ENCODE data around the gene JAG1.

JAG1 gene

DNA sequence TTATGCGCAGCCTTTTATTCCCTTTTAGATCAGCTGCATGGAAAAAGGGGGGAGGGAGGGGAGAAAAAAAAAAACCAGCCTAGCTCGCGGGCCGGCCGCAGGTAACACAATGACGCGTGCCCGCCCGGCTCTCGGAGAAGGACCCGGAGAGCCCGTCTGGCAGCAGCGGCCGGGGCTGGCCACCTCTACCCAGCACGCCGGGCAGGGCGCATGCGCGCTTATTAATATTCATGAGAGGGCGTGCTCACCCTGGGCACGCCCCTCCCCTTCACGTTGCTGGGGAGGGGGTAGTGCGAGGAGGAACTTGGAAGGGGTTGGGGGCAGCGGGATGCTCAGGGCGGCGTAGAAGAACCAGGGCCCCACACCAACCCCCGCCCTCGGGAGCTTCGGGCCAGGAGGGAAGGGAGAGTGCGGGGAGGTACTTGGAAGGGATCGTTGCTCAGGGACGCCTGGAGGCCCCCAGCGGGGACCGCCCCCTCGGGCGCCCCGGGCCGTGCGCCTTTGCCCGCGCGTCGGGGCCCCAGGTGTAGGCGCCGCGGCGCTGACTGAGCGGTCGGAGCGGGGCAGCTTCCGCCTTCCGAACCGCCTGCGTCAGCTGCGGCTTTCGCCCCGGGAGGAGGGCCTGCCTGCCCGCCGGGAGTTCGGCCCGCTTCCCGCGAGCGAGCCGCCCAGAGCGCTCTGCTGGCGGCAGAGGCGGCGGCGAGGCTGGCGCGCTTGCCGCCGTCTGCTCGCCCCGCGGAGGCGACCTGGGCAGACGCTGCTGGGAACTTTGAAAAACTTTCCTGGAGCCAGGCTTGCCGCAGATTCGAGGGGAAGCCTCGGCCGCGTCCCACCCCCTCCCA, at the start of gene JAG1:
JAG1 (minus strand) TSS at position 158 of the 842 bp plus-strand sequence. CDS start 469 bp downstream, outside the sequence.
- peak; percentile 78 to 88 for DNase-seq

DNA sequence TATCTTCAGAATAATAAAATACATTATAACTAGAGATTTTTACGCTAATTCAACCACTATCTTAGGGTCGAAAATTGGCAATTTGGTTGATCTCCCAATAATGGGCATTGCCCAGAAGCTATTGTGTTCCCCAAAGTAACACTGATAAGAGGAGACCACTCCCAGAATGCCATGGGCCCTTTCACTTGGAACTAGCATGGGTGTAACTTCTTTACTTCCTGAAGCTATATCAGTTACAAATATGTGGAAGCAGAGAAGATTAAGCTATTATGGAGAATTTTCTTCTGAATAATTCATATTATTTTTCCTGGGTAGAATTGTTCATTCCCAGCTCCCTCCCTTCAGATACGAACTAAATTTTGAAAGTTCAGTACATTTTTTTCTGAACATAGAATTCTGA, 48.2 kb upstream of the JAG1 start:
- DNase-seq = no peak

DNA sequence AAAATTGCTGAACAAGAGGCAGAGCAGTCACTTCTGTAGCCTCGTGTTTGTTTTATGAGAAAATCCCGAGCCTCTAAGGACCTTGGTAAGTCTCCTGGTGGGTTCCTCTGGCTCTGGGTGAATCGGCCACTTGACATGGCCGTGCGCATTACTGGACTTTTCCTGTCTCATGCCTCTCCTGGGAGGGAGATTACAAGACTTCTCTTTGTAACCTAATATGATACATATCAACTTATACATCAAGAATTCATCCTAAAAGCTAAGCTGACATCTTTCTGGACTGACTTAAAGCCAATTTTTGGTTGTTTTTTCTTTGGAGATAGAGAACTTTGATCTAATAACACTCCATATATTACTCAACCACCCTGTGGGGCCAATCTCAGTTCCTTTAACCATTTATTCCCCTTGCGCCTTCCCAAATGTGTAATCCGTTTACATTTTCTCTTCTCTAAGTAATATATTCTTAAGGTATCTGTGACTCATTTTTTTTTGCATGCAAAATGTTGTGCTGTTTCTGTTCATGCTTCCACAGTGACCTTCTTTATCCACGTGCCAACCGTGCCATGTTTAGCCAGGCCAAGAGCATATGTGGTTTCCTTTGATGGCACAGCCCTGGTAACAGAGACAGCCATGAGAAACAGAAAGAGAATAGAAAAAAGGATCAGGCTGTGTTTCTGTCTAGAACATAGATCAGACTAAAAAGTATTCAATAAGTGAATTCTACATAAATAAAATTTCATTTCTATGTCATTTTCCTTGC, 47.5 kb upstream of the JAG1 start:
- DNase-seq = no peak

DNA sequence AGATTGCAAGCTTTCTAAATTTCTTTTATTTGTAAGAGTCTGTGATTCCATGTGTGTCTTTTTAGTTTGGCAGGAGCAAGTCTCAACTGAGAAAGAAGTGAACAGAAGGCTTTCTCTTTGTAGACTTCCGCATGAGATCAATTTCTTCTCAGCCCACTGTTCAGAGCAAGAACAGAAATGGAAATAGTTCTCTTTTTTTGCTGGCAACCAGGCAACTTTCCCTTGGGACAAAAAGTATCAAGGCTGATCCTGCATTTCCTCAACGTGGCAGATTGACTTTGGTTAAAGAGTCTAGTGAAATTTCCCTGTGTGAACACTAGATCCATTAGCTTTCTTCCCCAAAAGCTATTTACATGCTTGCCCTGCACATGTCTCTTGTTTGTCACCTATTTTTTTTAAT, 46.8 kb upstream of the JAG1 start:
- no peak for DNase-seq

GRCh38 chr20:10719740-10720385, 46.1 kb upstream of the JAG1 start:
- no peak for DNase-seq

- no peak for DNase-seq
Observed at GRCh38 chr20:10718661-10719060, 44.9 kb upstream of the JAG1 start.

GRCh38 chr20:10716855-10717254, 43.1 kb upstream of the JAG1 start:
- no peak for DNase-seq

GRCh38 chr20:10715035-10715434, 41.2 kb upstream of the JAG1 start:
- DNase-seq = no peak

GRCh38 chr20:10714236-10714975, 40.6 kb upstream of the JAG1 start:
- no peak for DNase-seq

DNA sequence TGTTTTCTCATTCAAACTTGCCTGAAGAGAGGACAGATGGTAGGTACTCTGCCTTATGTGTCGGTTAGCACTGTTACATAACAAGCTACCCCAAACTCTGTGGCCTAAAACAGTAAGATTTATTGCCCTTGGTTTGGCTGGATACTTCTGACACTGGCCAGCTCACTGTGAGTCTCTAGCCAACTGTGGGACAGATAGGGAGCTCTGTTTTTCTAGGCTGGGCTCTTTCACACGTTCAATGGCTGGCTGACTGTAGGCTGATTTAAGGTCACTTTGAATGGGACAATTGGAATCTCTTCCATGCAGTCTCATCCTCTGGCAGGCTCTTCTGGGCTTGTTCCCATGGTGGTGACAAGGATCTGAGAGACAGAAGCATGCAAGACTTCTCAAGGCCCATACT, 39.4 kb upstream of the JAG1 start:
- no peak for DNase-seq

GRCh38 chr20:10711903-10712451, 38.2 kb upstream of the JAG1 start:
- no peak for DNase-seq

DNA sequence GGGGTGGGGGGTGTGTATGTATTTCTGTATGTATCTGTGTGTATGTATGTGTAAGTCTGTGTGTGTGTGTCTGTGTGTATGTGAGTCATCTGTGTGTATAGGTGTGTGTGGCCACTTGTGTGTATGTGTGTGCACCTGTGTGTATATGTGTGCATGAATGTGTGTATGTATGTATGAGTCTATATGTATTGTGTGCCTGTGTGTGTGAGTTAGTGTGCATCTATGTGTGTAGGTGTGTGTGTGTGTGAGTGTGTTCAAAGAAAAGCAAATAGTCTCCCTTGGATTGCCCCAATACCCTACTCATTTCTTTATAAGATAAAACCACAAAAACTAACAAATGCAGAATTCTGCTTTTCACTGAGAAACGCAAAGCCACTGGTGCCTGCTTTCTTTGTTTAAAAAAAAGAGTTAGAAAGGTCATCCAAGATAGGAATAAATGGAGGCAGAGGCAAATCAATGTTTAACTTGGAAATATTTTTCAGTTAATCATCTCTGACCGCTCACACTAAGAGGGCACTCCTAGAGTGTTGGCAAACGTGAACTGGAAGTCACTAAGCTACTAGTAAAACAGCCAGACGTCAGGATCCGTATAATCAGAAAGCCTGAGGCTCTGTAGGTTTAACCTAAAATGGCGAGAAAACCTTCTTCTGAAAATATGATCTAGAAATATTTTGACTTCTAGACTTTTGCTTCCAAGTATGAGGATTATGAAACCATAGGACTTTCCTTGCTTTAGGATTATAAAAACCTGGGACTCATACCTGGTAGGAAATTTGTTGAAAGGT, 37.4 kb upstream of the JAG1 start:
- no peak for DNase-seq

DNA sequence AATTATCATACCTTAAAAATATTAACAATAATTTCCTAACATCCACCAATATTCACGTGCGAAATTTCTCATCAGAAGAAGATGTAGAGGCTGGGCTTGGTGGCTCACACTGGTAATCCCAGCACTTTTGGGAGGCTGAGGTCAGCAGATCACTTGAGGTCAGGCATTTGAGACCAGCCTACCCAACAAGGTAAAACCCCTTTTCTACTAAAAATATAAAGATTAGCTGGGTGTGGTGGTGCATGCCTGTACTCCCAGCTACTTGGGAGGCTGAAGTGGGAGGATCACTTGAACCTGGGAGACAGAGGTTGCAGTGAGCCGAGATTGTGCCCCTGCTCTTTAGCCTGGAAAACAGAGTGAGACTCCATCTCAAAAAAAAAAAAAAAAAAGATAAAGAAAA, 36.1 kb upstream of the JAG1 start:
- DNase-seq = no peak

DNA sequence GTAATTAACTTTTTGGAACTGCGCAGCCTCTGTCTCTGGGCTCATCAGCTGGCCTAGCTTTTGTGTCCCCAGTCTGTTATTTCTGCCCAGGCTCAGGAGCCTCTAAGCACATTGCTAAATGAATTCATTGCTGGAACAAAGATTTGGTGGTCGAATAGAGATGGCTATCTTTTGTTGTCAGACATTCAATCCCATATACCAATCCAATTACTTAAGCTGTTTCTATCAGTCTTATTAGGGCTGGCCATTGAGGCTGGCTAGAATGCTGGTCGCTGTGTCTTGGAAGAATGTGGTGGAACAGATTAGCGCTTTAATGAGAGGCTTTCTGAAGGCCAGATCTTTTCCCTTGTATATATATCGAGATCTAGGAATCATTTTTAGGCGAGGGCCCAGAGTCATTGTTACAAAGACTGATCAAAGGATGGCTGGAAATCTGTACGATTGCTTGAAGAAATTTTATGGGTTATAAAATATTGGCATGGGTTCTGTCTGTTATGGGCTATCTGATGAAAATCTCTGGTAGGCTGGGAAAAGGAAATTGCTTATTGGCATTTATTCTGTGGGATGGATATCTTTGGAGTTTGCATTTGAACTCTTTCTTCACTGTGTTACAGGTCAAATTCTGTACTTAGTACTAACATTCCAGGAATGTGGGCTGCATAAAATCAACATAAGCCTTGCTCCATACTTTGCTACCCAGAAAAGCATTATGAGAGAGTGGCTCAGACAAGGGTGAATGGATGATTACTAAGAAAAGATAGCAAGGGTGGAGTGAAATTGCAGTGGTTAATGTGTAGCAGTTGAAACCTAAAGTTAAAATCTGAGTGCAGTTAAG, 34.8 kb upstream of the JAG1 start:
- DNase-seq = no peak

DNA sequence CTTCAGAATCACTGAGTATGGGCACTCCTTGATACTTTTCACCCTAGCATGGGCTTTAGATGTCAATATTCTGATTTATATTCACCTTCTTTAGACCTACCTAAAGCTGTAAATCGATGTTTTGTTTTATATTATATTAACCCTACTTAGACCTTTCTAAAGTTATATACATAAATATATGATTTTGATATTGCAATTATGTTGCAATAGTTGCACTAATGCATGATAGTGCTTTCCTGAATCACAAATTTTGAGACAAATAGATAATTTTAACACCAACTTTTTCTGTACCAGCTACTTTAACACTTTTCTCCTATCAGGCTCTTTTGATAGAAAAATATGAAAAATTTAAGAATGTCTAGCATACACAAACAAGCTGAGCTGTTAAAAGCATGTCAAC, 34.0 kb upstream of the JAG1 start:
- no peak for DNase-seq

DNA sequence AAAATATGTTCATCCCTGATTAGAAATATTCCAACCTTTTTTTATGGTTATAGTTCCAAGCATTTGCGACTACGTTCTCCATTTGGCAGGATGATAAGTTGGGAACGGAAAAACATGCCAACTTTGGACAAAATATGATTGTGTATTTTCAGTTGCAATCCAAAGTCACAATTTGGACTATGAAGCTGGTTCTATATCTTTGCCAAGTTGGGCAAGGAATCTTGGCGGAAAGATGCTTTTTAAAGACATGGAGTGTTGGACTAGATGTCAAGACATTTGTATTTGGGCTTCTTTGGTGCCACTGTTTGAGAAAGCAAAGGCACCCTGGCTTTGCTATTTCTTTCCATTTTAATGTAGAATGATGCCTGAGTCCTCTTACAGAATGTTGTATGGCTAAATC, 33.3 kb upstream of the JAG1 start:
- no peak for DNase-seq

- DNase-seq = no peak
Observed at GRCh38 chr20:10706460-10706811, 32.6 kb upstream of the JAG1 start.

GRCh38 chr20:10705801-10706459, 32.1 kb upstream of the JAG1 start:
- DNase-seq = no peak

GRCh38 chr20:10701607-10702006, 27.8 kb upstream of the JAG1 start:
- DNase-seq = no peak

GRCh38 chr20:10699941-10700340, 26.1 kb upstream of the JAG1 start:
- no peak for DNase-seq
